Measurements from ENCODE around the gene EIF4G1.

Gene EIF4G1

DNA sequence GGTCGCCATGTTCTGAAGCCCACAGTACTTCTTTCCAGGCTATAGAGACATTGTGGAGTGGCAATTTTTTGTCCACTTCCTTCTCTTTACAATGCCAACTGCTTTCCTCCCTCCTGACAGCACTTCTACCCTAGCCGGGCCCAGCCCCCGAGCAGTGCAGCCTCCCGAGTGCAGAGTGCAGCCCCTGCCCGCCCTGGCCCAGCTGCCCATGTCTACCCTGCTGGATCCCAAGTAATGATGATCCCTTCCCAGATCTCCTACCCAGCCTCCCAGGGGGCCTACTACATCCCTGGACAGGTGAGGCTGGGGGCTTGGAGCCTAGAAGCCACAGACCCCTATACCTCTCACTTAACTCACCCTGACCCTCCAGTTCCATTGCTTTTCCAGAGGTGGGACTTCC lies 2.8 kb downstream of the EIF4G1 start:
- H3K4me1 ChIP-seq (ENCODE audit: insufficient read depth, low read length), result peaks cover 20% of the 10 kb centered on the region
- H3K36me3 ChIP-seq (ENCODE audit: insufficient read depth, low read length), result peaks cover 46% of the 10 kb centered on the region
- no peak overlapping the region for H3K9ac ChIP-seq (ENCODE audit: low read depth, low read length)
- no peaks in the 10 kb centered on the region for H3K9me3 ChIP-seq (ENCODE audit: control insufficient read depth, insufficient read depth, low read length)

DNA sequence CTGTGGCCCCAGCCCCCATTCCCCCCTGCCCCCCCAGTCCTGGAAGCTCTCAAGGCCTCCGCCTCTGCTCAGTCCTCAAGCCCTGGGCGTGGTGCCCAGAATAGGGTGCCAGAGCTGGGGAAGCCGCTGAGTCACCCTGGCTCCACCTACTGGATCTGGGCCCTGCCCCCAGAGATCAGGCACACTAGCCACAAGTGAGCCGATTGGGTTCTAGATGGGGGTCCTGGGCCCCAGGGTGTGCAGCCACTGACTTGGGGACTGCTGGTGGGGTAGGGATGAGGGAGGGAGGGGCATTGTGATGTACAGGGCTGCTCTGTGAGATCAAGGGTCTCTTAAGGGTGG lies 5.7 kb downstream of the EIF4G1 start:
- Histone ChIP-seq H3K4me1 (ENCODE audit: insufficient read depth, low read length) (peaks cover 20% of the 10 kb centered on the region), H3K9me3 (ENCODE audit: control insufficient read depth, insufficient read depth, low read length) (no peaks in the 10 kb centered on the region), H3K36me3 (ENCODE audit: insufficient read depth, low read length) (peaks cover 69% of the 10 kb centered on the region), H3K9ac (ENCODE audit: low read depth, low read length) (no peak overlapping the region)

DNA sequence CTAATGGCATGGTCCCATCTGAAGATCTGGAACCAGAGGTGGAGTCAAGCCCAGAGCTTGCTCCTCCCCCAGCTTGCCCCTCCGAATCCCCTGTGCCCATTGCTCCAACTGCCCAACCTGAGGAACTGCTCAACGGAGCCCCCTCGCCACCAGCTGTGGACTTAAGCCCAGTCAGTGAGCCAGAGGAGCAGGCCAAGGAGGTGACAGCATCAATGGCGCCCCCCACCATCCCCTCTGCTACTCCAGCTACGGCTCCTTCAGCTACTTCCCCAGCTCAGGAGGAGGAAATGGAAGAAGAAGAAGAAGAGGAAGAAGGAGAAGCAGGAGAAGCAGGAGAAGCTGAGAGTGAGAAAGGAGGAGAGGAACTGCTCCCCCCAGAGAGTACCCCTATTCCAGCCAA lies 7.3 kb downstream of the EIF4G1 start:
- no peaks in the 10 kb centered on the region for H3K9me3 ChIP-seq (ENCODE audit: control insufficient read depth, insufficient read depth, low read length)
- peaks cover 12% of the 10 kb centered on the region for H3K4me1 ChIP-seq (ENCODE audit: insufficient read depth, low read length)
- H3K36me3 ChIP-seq (ENCODE audit: insufficient read depth, low read length), result peaks cover 79% of the 10 kb centered on the region
- no peak overlapping the region for H3K9ac ChIP-seq (ENCODE audit: low read depth, low read length)

DNA sequence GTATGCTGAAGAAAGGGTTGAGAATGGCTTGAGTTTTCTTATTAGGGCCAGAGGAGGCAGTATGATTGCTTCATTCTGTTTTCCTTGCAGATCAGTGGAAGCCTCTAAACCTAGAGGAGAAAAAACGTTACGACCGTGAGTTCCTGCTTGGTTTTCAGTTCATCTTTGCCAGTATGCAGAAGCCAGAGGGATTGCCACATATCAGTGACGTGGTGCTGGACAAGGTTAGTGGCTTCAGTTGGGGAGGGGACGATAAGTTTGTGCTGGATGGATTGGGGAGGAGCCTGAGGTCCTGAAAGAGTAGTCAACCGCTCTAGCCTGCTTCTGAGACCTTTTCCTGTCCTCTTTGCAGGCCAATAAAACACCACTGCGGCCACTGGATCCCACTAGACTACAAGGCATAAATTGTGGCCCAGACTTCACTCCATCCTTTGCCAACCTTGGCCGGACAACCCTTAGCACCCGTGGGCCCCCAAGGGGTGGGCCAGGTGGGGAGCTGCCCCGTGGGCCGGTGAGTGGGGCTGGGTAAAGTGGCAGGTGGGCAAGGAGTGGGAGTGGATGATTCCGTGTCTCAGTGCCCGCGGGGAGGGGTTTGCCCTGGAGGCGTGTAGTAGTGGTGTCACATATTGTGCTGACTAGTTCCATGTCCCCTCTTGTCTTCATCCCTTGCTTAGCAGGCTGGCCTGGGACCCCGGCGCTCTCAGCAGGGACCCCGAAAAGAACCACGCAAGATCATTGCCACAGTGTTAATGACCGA lies 8.5 kb downstream of the EIF4G1 start:
- no peak overlapping the region for H3K9ac ChIP-seq (ENCODE audit: low read depth, low read length)
- no peaks in the 10 kb centered on the region for H3K9me3 ChIP-seq (ENCODE audit: control insufficient read depth, insufficient read depth, low read length)

DNA sequence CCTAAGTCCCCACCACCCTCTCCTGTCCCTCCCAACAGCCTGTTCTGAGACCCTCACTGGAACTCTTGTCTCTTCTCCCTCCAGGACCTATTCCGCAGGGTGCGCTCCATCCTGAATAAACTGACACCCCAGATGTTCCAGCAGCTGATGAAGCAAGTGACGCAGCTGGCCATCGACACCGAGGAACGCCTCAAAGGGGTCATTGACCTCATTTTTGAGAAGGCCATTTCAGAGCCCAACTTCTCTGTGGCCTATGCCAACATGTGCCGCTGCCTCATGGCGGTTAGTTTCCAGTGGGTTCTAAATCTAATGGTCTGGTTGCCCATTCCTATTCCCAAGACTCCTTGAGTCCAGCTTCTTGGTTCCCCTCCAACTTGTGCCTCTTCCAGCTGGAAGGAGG lies 9.3 kb downstream of the EIF4G1 start:
- Histone ChIP-seq H3K36me3 (ENCODE audit: insufficient read depth, low read length) (peaks cover 75% of the 10 kb centered on the region), H3K9me3 (ENCODE audit: control insufficient read depth, insufficient read depth, low read length) (no peaks in the 10 kb centered on the region), H3K4me1 (ENCODE audit: insufficient read depth, low read length) (no peaks in the 10 kb centered on the region; the same call in 1 of the 2 replicates), H3K9ac (ENCODE audit: low read depth, low read length) (no peak overlapping the region)

More for the DNA sequence above, 8.5 kb downstream of the EIF4G1 start:
- H3K36me3 ChIP-seq (ENCODE audit: insufficient read depth, low read length), result peaks cover 76% of the 10 kb centered on the region
- H3K4me1 ChIP-seq (ENCODE audit: insufficient read depth, low read length), result no peaks in the 10 kb centered on the region; the same call in 1 of the 2 replicates

DNA sequence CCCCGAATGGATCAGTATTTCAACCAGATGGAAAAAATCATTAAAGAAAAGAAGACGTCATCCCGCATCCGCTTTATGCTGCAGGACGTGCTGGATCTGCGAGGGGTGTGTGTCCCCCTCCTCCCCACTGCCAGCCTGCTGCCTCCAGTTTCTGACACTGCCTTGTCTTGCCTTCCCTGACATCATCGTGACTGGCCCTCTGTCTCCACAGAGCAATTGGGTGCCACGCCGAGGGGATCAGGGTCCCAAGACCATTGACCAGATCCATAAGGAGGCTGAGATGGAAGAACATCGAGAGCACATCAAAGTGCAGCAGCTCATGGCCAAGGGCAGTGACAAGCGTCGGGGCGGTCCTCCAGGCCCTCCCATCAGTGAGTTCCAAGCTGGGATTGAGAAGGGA lies 10.9 kb downstream of the EIF4G1 start:
- H3K9ac ChIP-seq (ENCODE audit: low read depth, low read length), result no peak overlapping the region
- H3K9me3 ChIP-seq (ENCODE audit: control insufficient read depth, insufficient read depth, low read length), result no peaks in the 10 kb centered on the region
- H3K36me3 ChIP-seq (ENCODE audit: insufficient read depth, low read length), result peaks cover 75% of the 10 kb centered on the region
- no peaks in the 10 kb centered on the region for H3K4me1 ChIP-seq (ENCODE audit: insufficient read depth, low read length)

- peaks cover 71% of the 10 kb centered on the region for H3K36me3 ChIP-seq (ENCODE audit: insufficient read depth, low read length)
- no peaks in the 10 kb centered on the region for H3K4me1 ChIP-seq (ENCODE audit: insufficient read depth, low read length)
- no peak overlapping the region for H3K9ac ChIP-seq (ENCODE audit: low read depth, low read length)
- H3K9me3 ChIP-seq (ENCODE audit: control insufficient read depth, insufficient read depth, low read length), result no peaks in the 10 kb centered on the region
Observed at GRCh38 chr3:184325715-184326369, 11.4 kb downstream of the EIF4G1 start.

- H3K4me1 ChIP-seq (ENCODE audit: insufficient read depth, low read length), result no peaks in the 10 kb centered on the region
- no peak overlapping the region for H3K9ac ChIP-seq (ENCODE audit: low read depth, low read length)
- H3K36me3 ChIP-seq (ENCODE audit: insufficient read depth, low read length), result peaks cover 70% of the 10 kb centered on the region
- H3K9me3 ChIP-seq (ENCODE audit: control insufficient read depth, insufficient read depth, low read length), result no peaks in the 10 kb centered on the region
Observed at GRCh38 chr3:184327171-184327570, 12.8 kb downstream of the EIF4G1 start.

GRCh38 chr3:184328516-184328915 lies 14.1 kb downstream of the EIF4G1 start:
- no peaks in the 10 kb centered on the region for H3K4me1 ChIP-seq (ENCODE audit: insufficient read depth, low read length)
- H3K9me3 ChIP-seq (ENCODE audit: control insufficient read depth, insufficient read depth, low read length), result no peaks in the 10 kb centered on the region
- H3K9ac ChIP-seq (ENCODE audit: low read depth, low read length), result no peak overlapping the region
- H3K36me3 ChIP-seq (ENCODE audit: insufficient read depth, low read length), result peaks cover 65% of the 10 kb centered on the region

- H3K4me1 ChIP-seq (ENCODE audit: insufficient read depth, low read length), result peaks cover 5% of the 10 kb centered on the region; the same call in 1 of the 2 replicates
- no peak overlapping the region for H3K9ac ChIP-seq (ENCODE audit: low read depth, low read length)
- H3K9me3 ChIP-seq (ENCODE audit: control insufficient read depth, insufficient read depth, low read length), result no peaks in the 10 kb centered on the region
- peaks cover 37% of the 10 kb centered on the region for H3K36me3 ChIP-seq (ENCODE audit: insufficient read depth, low read length)
Observed at GRCh38 chr3:184332370-184333090, 18.1 kb downstream of the EIF4G1 start.

DNA sequence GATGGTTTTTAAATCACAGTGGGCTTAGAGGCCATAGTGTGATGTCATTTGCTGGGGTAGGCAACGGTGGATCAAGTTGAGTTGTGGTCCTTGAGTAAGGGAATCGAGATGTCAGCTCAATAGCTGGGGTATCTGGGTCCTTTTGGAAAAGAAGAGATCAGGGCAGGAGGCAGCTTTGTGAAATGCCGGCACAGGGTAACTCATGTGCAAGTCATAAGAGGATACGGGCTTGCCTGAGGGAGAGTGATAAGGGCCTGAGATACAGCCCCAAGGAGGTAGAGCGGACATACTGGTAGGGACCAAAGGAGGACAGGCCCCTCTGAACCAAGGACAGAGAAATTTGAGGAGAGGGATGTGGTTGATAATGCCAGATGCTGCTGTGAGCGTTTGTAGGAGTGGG lies 18.8 kb downstream of the EIF4G1 start:
- peaks cover 35% of the 10 kb centered on the region for H3K36me3 ChIP-seq (ENCODE audit: insufficient read depth, low read length)
- H3K9me3 ChIP-seq (ENCODE audit: control insufficient read depth, insufficient read depth, low read length), result no peaks in the 10 kb centered on the region
- no peak overlapping the region for H3K9ac ChIP-seq (ENCODE audit: low read depth, low read length)
- peaks cover 9% of the 10 kb centered on the region; the same call in 1 of the 2 replicates for H3K4me1 ChIP-seq (ENCODE audit: insufficient read depth, low read length)

- Histone ChIP-seq H3K9me3 (ENCODE audit: control insufficient read depth, insufficient read depth, low read length) (no peaks in the 10 kb centered on the region), H3K9ac (ENCODE audit: low read depth, low read length) (no peak overlapping the region), H3K36me3 (ENCODE audit: insufficient read depth, low read length) (peaks cover 32% of the 10 kb centered on the region), H3K4me1 (ENCODE audit: insufficient read depth, low read length) (peaks cover 9% of the 10 kb centered on the region; the same call in 1 of the 2 replicates)
Observed at GRCh38 chr3:184333700-184334099, 19.3 kb downstream of the EIF4G1 start.

DNA sequence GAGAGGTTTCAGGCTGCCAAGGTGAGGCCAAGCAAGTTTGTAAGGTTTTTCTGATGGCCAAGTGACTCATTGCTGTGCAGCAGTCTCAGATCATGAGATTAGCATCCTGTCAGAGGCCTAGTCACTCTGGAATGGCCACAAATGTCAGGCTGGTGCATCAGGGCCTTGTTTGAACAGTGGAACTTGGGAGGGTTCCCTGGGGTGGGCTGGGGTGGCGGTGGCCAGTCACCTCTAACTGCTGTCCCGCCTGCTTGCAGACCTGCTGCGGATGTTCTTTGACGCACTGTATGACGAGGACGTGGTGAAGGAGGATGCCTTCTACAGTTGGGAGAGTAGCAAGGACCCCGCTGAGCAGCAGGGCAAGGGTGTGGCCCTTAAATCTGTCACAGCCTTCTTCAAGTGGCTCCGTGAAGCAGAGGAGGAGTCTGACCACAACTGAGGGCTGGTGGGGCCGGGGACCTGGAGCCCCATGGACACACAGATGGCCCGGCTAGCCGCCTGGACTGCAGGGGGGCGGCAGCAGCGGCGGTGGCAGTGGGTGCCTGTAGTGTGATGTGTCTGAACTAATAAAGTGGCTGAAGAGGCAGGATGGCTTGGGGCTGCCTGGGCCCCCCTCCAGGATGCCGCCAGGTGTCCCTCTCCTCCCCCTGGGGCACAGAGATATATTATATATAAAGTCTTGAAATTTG lies 20.2 kb downstream of the EIF4G1 start:
- H3K9me3 ChIP-seq (ENCODE audit: control insufficient read depth, insufficient read depth, low read length), result no peaks in the 10 kb centered on the region
- peaks cover 30% of the 10 kb centered on the region for H3K36me3 ChIP-seq (ENCODE audit: insufficient read depth, low read length)
- peaks cover 9% of the 10 kb centered on the region; the same call in 1 of the 2 replicates for H3K4me1 ChIP-seq (ENCODE audit: insufficient read depth, low read length)
- no peak overlapping the region for H3K9ac ChIP-seq (ENCODE audit: low read depth, low read length)

- H3K36me3 ChIP-seq (ENCODE audit: insufficient read depth, low read length), result peaks cover 27% of the 10 kb centered on the region
Observed at GRCh38 chr3:184335291-184335660, 20.9 kb downstream of the EIF4G1 start.

More at GRCh38 chr3:184335291-184335660, 20.9 kb downstream of the EIF4G1 start:
- peak overlapping the region; percentile 76; the same call in 1 of the 2 replicates for H3K9ac ChIP-seq (ENCODE audit: low read depth, low read length)
- H3K9me3 ChIP-seq (ENCODE audit: control insufficient read depth, insufficient read depth, low read length), result no peaks in the 10 kb centered on the region
- H3K4me1 ChIP-seq (ENCODE audit: insufficient read depth, low read length), result peaks cover 9% of the 10 kb centered on the region; the same call in 1 of the 2 replicates
